ENCODE results near the gene LRRC10B. TPM values are rescaled to one million over a fixed set of nuclear protein-coding genes. Genes with fewer than 3 reads are reported as not detected.

LRRC10B gene
- total RNA-seq, 3 donors from 2014 or later = 0.72 to 1.7 (median 0.89) TPM

DNA sequence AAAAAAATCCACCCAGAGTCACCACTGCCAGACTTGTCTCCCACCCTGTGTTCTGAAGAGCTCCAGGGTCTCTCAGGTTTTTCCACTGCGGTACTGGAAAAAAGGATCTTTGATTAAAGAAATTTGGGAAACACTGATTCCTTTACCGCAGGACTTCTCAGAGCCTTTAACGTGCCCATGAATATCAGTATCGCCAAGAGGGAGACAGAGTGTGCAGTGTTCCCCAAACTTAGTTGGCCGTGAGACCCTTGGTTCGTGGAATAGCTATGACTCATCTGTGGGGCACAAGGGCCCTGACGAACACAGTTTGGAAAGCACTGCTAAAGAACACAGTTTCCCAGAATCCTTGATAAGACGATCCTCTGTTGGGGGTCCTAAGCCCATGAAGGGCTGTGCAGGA lies 40.6 kb downstream of the LRRC10B start:
- Histone ChIP-seq H3K9me3 (no peaks in the 10 kb centered on the region), H3K4me3 (no peak overlapping the region), H3K4me1 (ENCODE audit: low read depth) (no peaks in the 10 kb centered on the region), H3K36me3 (ENCODE audit: low read depth) (no peaks in the 10 kb centered on the region)
- DNase-seq (no peak), ATAC-seq (no peak)
- intact Hi-C loops (cut with DNase I, micrococcal nuclease) = no loop called here
- TF ChIP-seq, protein P1, sequence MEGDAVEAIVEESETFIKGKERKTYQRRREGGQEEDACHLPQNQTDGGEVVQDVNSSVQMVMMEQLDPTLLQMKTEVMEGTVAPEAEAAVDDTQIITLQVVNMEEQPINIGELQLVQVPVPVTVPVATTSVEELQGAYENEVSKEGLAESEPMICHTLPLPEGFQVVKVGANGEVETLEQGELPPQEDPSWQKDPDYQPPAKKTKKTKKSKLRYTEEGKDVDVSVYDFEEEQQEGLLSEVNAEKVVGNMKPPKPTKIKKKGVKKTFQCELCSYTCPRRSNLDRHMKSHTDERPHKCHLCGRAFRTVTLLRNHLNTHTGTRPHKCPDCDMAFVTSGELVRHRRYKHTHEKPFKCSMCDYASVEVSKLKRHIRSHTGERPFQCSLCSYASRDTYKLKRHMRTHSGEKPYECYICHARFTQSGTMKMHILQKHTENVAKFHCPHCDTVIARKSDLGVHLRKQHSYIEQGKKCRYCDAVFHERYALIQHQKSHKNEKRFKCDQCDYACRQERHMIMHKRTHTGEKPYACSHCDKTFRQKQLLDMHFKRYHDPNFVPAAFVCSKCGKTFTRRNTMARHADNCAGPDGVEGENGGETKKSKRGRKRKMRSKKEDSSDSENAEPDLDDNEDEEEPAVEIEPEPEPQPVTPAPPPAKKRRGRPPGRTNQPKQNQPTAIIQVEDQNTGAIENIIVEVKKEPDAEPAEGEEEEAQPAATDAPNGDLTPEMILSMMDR (IDR thresholded peaks at IDR 0.05) = no peak

DNA sequence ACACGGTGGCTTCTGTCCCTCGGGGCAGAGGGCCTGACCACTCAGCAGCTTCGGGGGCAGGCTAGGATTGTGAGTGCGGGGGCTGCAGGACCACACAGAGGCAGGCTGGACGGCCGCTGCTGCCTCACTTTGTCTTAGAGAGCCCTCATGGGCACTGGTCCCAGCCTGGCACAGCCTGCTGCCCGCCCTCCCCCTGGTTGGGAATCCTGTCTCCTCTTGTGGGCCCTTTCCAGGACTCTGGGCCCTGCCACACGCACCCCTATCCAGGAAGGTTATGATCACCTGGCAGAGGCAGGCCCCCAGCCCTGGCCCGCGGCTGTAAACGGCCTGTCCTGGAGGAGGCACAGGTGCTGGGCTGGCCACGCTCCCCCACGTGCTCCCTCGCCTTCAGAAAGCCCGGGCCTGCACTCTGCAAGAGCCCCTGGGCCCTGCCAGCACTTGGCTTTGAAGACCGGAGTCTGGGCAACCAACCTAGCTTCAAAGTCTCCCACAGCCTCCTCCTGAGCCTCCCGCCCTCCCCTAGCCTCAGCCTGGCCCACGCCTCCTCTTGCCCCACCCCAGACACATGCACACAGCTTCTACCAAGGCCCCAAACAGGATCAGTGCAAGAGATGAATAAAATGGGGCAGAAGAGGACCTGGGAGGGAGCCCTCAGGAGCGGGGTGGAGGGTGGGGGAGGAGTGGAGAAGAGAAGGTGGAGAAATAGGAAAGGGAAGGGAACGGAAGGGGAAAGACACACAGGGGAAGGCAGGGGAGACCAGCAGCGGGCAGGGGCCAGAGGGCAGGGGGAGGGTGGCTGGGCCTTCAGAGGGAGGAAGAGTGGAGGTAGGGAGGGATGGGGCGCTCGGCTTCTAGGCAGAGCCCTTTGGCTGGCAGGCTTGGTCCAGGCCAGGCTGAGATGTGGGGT lies 41.4 kb downstream of the LRRC10B start:
- TF ChIP-seq, protein P1 (IDR thresholded peaks at IDR 0.05) = no peak
- H3K36me3 ChIP-seq (ENCODE audit: low read depth) = no peaks in the 10 kb centered on the region
- no peak for DNase-seq
- no peaks in the 10 kb centered on the region for H3K9me3 ChIP-seq
- no peak for ATAC-seq
- no peak overlapping the region for H3K4me3 ChIP-seq
- no peaks in the 10 kb centered on the region for H3K4me1 ChIP-seq (ENCODE audit: low read depth)
- intact Hi-C loops (cut with DNase I, micrococcal nuclease) = no loop called here

DNA sequence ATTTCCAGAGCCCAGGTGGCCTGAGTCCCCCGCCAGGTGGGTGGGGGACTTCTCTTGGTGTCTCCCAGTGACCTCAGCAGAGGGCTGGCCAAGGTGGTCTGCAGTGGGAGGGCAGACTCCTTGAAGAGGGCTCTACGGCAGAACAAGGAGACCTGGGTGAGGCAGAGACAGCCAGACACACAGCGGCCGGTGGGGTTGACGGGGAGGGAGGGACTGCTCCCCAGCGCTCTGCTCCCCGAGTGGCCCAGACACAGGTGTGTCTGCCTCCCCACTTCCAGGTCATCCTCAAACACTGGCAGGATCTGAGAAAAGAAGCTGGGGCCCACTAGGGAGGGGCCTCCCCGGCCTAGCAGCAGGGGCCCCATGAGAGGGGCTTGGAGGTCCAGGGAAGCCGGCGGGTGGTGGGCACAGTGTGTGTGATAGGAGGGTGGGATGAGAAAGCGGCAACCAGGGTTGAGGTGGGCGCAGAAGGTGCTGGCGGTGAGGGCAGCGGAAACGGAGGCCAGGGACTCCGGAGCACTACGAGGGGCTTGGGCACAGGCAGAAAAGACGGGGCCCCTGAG lies 42.2 kb downstream of the LRRC10B start:
- DNase-seq (no peak), ATAC-seq (no peak)
- Histone ChIP-seq H3K4me1 (ENCODE audit: low read depth) (peaks cover 5% of the 10 kb centered on the region), H3K9me3 (no peaks in the 10 kb centered on the region), H3K36me3 (ENCODE audit: low read depth) (no peaks in the 10 kb centered on the region), H3K4me3 (no peak overlapping the region)
- TF ChIP-seq, protein P1 (IDR thresholded peaks at IDR 0.05) = no peak
- intact Hi-C loops (cut with DNase I, micrococcal nuclease) = no loop called here

- no peaks in the 10 kb centered on the region for H3K36me3 ChIP-seq (ENCODE audit: low read depth)
- TF ChIP-seq, protein P1 (IDR thresholded peaks at IDR 0.05) = no peak
- peaks cover 5% of the 10 kb centered on the region for H3K4me1 ChIP-seq (ENCODE audit: low read depth)
- ATAC-seq = no peak
- intact Hi-C loops (cut with DNase I, micrococcal nuclease) = no loop called here
- no peaks in the 10 kb centered on the region for H3K9me3 ChIP-seq
- H3K4me3 ChIP-seq = no peak overlapping the region
- DNase-seq = no peak
Observed at GRCh38 chr11:61551634-61552033, 43.1 kb downstream of the LRRC10B start.

DNA sequence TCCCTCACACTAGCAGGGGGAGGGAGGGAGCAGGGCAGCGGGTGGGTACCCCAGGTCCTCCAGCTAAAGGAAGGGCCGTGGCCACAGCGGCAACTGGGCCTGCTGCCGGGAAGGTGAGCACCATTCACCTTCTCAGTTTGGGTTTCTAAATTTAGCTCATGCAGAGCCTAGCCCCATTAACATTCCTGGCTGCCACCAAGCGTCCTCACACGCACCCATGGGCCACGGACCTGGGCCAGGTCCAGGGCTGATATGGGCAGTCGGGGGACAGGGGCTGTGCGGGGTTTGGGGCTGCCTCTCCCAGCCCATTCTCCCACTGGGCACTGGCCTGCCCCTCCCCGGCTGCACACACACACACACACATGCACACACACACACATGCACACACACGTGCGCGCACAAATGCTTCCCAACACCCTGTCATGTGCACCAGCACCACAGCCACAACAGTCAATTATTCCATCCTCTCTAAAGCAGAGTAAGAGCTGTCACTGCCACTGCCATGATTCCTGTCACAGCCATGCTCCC lies 43.6 kb downstream of the LRRC10B start:
- intact Hi-C loops (cut with DNase I, micrococcal nuclease) = no loop called here
- Histone ChIP-seq H3K4me3 (no peak overlapping the region), H3K4me1 (ENCODE audit: low read depth) (peaks cover 5% of the 10 kb centered on the region), H3K9me3 (no peaks in the 10 kb centered on the region), H3K36me3 (ENCODE audit: low read depth) (no peaks in the 10 kb centered on the region)
- TF ChIP-seq, protein P1 (IDR thresholded peaks at IDR 0.05) = no peak
- no peak for ATAC-seq
- DNase-seq = no peak
